Measurements from ENCODE around the gene MLIP. TPM values are rescaled to one million over a fixed set of nuclear protein-coding genes. Genes with fewer than 3 reads are reported as not detected.

MLIP gene
- total RNA-seq, 2 donors from 2014 or later, result 2.1 to 2.7 TPM

DNA sequence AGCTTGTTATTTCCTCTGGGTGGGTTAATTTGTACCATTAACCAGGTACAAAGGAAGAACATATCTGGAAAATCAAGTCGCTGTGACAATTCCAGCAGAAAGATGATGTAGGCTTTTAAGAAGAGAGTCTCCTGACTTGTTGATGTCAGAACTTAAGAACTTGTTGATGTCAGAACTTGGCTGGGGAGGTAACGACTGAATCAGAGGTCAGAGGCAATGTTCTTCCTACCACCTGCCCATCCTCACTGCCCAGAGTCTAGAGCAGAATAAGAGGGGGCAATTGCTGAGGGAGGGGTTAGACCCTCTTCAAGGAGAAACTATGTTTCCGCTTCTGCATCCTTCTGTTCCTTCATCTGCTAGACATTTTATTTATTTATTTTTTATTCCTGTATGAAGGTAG lies 18.9 kb downstream of the MLIP start:
- no peak for DNase-seq
- intact Hi-C loops (cut with DNase I, micrococcal nuclease), result no loop called here
- ATAC-seq, result no peak

- intact Hi-C loops (cut with DNase I, micrococcal nuclease), result no loop called here
- DNase-seq (no peak), ATAC-seq (no peak)
These were observed 21.3 kb downstream of the MLIP start for GRCh38 chr6:54132587-54132986.

DNA sequence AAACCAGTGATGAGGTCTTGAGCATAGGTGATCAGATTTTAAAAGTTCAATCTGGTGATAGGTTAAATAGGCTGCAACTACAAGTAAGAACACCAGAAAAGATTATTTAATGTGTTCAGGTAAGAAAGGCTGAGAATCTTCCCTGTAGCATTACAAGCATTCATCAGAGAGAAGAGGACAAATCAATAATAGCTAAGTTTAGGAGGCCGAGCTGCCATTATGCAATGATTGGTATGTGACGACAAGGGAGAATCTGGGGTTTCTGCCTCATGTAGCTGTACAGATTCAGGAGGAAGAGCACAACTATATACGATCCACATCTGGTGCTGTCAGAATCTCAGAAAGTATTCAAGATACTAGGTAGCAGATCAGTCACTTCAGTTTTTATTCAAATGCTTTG lies 21.9 kb downstream of the MLIP start:
- intact Hi-C loops (cut with DNase I, micrococcal nuclease), result no loop called here
- ATAC-seq, result no peak
- DNase-seq, result no peak

- no peak for DNase-seq
- intact Hi-C loops (cut with DNase I, micrococcal nuclease), result no loop called here
- ATAC-seq, result no peak
These were observed 23.7 kb downstream of the MLIP start for GRCh38 chr6:54134935-54135334.

DNA sequence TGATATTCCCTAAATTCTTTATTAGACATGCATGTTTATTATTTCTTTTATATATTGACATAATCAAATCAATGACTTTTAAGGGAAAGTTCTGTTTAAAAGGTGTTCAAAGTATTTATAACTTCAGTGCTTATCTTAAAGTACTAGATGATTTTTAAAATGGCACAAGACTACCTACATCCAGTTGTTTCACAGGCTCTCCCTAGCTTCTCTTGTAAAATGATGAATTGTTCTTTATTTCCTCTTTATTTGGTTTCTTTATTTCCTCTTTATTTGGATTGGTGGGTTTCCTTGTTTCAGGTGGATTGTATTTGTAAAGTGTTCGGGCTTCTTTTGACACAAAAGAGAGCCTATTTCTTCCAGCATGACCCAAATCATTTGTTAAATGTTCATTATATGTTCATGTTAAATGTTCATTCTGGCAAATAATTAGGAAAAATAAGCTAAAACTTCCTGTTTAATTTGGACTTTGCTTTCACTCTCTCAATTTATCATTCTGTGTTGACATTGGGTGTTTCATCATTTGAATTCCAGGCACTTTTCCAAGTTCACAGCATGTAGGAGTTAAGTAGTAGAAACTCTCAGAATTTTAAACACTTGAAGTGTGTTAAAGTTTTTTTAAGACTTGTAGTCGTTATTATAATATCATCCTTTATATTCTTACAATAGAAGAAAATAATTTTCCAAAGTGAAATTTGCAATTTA lies 24.6 kb downstream of the MLIP start:
- intact Hi-C loops (cut with DNase I, micrococcal nuclease), result no loop called here
- peak; percentile 89 for ATAC-seq

DNA sequence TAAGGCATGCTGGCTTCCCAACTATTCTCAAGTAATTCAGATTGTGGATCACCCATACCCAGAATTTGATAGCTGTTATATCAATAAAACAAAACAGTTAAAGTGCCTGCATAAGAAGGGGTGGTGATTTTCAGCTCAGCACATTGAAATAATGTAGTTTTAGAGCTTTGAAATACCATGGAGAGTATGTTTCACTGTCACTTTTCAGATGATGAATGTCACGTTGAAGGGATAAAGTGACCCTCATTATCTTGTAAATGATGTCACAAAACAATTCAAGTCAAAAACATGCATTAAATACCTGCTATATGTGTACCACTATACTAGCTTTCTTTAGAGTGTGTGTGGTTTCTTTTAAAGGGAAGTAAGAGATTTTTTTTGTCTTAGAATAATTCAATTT lies 27.6 kb downstream of the MLIP start:
- intact Hi-C loops (cut with DNase I, micrococcal nuclease), result no loop called here
- no peak for ATAC-seq
- DNase-seq, result no peak

More for the DNA sequence above, 24.6 kb downstream of the MLIP start:
- no peak for DNase-seq

GRCh38 chr6:54140811-54141210 lies 29.6 kb downstream of the MLIP start:
- DNase-seq, result no peak
- intact Hi-C loops (cut with DNase I, micrococcal nuclease), result no loop called here
- no peak for ATAC-seq

GRCh38 chr6:54142889-54143519 lies 31.8 kb downstream of the MLIP start:
- no peak for ATAC-seq
- DNase-seq, result no peak
- intact Hi-C loops (cut with DNase I, micrococcal nuclease), result no loop called here

- no peak for ATAC-seq
- DNase-seq, result no peak
- intact Hi-C loops (cut with DNase I, micrococcal nuclease), result no loop called here
These were observed 40.6 kb downstream of the MLIP start for GRCh38 chr6:54151861-54152260.

DNA sequence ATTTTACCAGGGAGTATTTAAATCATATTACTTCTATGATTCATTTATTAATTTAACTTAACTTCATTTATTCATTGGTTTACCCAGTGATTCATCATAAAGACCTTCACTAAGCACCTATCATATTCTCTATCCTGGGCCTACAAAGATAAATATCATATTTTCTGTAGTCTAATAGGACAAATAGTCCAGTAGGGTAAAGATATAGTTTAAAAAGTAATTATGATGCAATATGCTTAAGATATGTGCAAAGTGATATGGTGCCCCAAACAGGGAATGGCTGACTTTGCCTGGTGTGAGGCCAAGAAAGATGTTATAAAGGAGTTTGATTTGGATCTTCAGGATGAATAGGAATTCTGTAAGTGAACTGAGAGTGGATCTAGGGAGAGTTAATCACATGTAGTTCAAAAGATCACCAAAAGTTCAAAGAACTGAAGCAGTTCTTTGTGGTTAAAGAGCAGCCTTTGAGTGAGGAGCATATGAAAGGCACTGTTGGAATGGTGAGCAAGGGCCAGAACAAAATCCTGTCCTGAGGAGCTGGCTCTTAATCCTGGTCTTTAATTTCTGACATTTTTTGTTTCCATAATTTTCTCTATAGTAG lies 45.5 kb downstream of the MLIP start:
- intact Hi-C loops (cut with DNase I, micrococcal nuclease), result no loop called here
- no peak for ATAC-seq
- no peak for DNase-seq

DNA sequence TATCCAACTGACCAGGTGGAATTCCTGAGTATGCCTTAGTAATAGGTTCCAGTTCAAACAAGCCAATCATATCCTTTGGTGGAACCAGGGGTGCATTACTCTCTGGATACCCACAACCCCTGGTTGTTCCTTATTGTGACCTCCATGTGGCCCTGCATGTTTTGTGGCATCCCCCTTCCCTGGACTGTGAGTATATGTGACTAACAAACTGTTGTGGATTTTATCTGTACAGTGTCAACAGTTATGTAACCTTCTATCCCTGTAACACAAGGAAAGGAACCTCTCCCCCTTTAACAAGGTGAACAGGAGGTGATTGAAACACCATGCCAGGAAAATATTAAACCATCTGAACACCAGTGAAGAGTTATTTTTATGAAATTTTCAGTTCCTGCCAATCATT lies 46.2 kb downstream of the MLIP start:
- ATAC-seq (no peak), DNase-seq (no peak)
- intact Hi-C loops (cut with DNase I, micrococcal nuclease), result no loop called here

GRCh38 chr6:54173089-54173488 lies 61.8 kb downstream of the MLIP start:
- DNase-seq, result no peak
- intact Hi-C loops (cut with DNase I, micrococcal nuclease), result no loop called here
- no peak for ATAC-seq

GRCh38 chr6:54179152-54179551 lies 67.9 kb downstream of the MLIP start:
- ATAC-seq (no peak), DNase-seq (no peak)
- intact Hi-C loops (cut with DNase I, micrococcal nuclease), result no loop called here

DNA sequence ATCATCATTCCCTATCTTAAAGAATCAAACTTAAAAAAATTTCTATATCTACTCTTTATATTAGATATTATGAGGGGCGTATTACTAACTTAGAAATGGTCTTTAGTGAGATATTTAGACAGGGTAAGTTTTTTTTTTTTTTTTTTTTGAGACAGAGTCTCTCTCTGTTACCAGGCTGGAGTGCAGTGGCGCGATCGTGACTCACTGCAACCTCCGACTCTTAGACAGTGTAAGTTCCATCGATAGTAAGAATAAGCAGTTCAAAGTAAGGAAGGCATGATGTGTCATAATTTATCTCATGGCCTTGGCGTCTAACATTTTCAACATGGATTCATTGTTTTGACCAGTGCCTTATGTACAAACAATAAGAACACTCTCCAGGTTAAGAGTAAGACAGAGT lies 72.4 kb downstream of the MLIP start:
- DNase-seq, result no peak
- ATAC-seq, result no peak
- intact Hi-C loops (cut with DNase I, micrococcal nuclease), result no loop called here

DNA sequence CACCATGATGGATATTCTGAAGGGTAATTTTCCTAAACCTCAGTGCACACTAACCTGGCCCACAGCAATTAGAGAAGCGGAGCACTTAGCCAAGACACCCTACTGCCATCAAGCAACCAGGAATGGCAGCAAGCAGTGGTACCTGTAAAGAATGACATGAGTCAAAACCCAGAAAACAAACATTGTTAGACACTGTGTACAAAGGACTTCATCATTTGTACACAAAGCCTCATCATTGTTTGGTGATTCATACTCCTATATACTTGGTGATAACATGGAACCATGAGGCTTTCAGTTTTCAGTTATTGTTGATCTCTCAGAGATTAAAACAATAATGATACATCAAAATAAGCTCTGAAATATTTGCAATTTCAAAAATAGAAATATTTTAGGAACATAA lies 74.6 kb downstream of the MLIP start:
- intact Hi-C loops (cut with DNase I, micrococcal nuclease), result no loop called here
- DNase-seq (no peak), ATAC-seq (peak; percentile 29)

DNA sequence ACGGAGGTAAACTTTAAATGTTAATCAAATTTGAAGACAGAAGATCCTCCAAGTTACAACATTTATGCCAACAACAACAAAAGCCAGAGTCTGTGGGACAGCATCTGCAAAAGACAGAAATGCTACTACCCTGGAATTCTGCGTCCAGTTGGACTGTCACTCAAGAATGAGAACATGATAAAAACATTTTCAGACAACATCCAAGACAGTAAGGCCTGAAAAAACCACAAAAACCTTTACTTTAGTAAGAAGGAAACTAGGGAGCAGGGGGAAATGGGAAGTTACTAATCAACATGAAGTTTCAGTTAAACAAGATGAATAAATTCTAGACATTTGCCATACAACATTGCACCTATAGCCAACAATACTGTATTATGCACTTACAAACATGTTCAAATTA lies 77.6 kb downstream of the MLIP start:
- intact Hi-C loops (cut with DNase I, micrococcal nuclease), result no loop called here
- DNase-seq, result no peak
- ATAC-seq, result no peak

DNA sequence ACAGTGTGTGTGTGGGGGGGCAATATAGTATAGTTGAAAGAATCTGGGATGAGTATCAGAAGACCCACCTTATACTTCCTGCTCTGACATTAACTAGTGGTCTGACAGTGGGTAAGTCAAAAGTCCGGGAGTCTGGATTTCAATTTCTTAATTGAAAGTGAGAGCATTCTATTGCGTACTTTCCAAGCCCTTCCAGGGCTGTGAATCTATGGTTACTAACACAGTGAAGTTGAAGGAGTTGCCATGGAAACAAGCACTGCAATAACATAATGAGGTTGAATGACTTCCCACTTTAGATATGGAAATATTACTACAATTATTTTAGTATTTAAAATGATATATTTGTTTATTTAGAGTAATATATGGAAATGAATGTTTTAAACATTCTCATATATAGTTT lies 80.2 kb downstream of the MLIP start:
- no peak for DNase-seq
- intact Hi-C loops (cut with DNase I, micrococcal nuclease), result no loop called here
- no peak for ATAC-seq

DNA sequence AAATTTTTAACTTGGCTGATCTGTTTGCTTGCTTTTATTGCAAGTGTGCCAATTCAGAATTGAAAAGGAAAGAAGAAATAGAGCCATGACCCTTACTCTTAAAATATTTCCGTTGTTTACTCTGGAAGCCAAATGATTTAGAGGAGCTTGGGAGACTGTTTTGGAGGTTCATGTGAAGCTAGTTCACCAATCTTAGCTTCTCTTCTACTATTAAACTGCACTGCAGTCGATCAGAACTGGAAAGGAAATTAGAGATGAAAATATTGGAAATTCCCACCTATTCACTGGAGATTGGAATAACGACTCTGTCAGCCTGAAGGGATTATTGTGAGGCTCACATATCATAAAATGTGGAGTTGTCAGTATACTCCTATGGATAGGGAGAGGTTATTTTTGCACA lies 81.8 kb downstream of the MLIP start:
- intact Hi-C loops (cut with DNase I, micrococcal nuclease), result no loop called here

GRCh38 chr6:54193560-54193959 lies 82.3 kb downstream of the MLIP start:
- DNase-seq (no peak), ATAC-seq (no peak)
- intact Hi-C loops (cut with DNase I, micrococcal nuclease), result no loop called here

More for the DNA sequence above, 81.8 kb downstream of the MLIP start:
- DNase-seq, result no peak
- ATAC-seq, result no peak

DNA sequence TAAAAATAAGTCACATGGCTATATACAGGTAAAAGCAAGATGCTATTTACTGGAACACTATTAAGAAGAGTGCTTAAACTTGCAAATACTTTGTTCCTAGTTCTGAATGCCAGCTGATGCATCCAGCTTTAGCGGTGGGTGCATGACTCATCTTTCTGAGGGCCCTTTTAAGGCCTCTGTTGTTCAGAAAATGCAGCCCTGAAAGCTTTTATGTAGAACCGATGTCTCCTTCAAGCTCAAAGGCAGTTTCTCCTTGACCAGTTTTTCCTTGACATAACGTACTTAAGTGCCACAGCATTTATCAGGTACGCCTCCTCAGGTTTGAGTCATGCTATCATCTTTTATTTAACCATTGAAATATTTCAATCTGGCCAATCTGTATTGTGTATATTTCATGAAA lies 82.8 kb downstream of the MLIP start:
- DNase-seq (no peak), ATAC-seq (no peak)
- intact Hi-C loops (cut with DNase I, micrococcal nuclease), result no loop called here

GRCh38 chr6:54195637-54196036 lies 84.4 kb downstream of the MLIP start:
- ATAC-seq (no peak), DNase-seq (no peak)
- intact Hi-C loops (cut with DNase I, micrococcal nuclease), result no loop called here
